HEK293T (cell line): Measurements from ENCODE around the gene PSME1.

Source experiments
- BHLHE40 ChIP-seq: fragments of 450-650 bp; IDR thresholded peaks from 2 replicates; pipeline ENCODE4 v1.6.1; 2016; ENCODE audit warnings: mild to moderate bottlenecking, moderate library complexity, borderline replicate concordance
- NFRKB ChIP-seq: fragments of 450-650 bp; IDR thresholded peaks from 2 replicates; pipeline ENCODE4 v1.6.1; 2016; ENCODE audit warnings: mild to moderate bottlenecking, moderate library complexity

DNA sequence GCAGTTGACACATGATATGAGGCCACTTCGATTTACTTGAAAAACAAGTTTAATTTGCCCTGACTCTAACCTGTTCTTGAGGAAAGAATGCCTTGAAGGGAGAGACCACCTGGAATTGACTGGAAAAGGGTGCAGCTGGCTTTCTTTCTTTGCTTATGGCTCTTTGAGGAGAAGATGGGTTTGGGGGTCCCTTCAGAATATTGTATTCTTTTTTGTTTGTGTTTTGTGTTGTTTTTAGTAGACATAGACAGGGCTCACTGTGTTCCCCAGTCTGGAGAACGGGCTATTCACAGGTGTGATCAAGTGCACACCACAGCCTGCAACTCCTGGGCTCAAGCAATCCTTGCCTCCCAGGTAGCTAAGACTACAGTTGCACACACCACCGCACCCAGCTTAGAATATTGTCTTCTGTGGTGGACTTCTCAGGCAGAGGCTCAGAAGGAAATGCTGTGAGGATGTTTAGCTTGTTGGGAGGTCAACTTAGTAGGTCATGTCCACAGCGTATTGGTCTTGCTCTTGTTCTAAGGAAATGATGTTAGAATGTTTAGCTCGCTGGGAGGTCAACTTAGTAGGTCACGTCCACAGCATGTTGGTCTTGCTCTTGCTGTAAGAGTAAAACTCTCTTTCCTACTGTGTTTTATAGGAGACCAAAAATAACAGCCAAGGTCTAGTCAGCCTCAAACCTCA is 19.7 kb upstream of the PSME1 start:
- TF ChIP-seq BHLHE40: no peak
- TF ChIP-seq NFRKB: no peak
